ENCODE measurements around the gene CCDC169.
"Not testable (repeated sequence)": the region's sequence is repeated elsewhere in the genome, so short reads cannot be mapped to it uniquely, and the experiment has no call there.

DNA sequence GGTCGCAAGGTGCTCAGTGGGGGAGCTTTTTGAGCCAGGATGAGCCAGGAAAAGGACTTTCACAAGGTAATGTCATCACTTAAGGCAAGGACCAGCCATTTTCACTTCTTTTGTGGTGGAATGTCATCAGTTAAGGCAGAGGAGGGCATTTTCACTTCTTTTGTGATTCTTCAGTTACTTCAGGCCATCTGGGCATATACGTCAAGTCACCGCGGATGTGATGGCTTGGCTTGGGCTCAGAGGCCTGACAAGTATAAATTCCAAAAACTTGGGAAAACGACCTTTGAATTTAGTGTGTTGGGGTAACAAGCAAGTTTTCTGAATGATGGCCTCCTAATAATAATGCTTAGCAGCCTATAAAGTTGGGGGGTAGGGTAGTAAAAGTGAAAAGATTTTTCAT is 27.3 kb upstream of the CCDC169 start:
- TF ChIP-seq, protein P1, sequence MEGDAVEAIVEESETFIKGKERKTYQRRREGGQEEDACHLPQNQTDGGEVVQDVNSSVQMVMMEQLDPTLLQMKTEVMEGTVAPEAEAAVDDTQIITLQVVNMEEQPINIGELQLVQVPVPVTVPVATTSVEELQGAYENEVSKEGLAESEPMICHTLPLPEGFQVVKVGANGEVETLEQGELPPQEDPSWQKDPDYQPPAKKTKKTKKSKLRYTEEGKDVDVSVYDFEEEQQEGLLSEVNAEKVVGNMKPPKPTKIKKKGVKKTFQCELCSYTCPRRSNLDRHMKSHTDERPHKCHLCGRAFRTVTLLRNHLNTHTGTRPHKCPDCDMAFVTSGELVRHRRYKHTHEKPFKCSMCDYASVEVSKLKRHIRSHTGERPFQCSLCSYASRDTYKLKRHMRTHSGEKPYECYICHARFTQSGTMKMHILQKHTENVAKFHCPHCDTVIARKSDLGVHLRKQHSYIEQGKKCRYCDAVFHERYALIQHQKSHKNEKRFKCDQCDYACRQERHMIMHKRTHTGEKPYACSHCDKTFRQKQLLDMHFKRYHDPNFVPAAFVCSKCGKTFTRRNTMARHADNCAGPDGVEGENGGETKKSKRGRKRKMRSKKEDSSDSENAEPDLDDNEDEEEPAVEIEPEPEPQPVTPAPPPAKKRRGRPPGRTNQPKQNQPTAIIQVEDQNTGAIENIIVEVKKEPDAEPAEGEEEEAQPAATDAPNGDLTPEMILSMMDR (IDR thresholded peaks at IDR 0.05; ENCODE audit: poor library complexity, severe bottlenecking): not testable (repeated sequence)
- TF ChIP-seq EP300 (conservative IDR thresholded peaks at IDR 0.05; ENCODE audit: poor library complexity, severe bottlenecking); EZH2 (IDR thresholded peaks at IDR 0.05; ENCODE audit: borderline replicate concordance, insufficient read depth, low read length, poor library complexity, severe bottlenecking); RAD21 (conservative IDR thresholded peaks at IDR 0.05); POLR2AphosphoS5 (IDR thresholded peaks at IDR 0.05); TAF1 (IDR thresholded peaks at IDR 0.05; ENCODE audit: low read depth): not testable (repeated sequence)
- TF ChIP-seq, protein P2, sequence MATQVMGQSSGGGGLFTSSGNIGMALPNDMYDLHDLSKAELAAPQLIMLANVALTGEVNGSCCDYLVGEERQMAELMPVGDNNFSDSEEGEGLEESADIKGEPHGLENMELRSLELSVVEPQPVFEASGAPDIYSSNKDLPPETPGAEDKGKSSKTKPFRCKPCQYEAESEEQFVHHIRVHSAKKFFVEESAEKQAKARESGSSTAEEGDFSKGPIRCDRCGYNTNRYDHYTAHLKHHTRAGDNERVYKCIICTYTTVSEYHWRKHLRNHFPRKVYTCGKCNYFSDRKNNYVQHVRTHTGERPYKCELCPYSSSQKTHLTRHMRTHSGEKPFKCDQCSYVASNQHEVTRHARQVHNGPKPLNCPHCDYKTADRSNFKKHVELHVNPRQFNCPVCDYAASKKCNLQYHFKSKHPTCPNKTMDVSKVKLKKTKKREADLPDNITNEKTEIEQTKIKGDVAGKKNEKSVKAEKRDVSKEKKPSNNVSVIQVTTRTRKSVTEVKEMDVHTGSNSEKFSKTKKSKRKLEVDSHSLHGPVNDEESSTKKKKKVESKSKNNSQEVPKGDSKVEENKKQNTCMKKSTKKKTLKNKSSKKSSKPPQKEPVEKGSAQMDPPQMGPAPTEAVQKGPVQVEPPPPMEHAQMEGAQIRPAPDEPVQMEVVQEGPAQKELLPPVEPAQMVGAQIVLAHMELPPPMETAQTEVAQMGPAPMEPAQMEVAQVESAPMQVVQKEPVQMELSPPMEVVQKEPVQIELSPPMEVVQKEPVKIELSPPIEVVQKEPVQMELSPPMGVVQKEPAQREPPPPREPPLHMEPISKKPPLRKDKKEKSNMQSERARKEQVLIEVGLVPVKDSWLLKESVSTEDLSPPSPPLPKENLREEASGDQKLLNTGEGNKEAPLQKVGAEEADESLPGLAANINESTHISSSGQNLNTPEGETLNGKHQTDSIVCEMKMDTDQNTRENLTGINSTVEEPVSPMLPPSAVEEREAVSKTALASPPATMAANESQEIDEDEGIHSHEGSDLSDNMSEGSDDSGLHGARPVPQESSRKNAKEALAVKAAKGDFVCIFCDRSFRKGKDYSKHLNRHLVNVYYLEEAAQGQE (IDR thresholded peaks at IDR 0.05; ENCODE audit: borderline replicate concordance): not testable (repeated sequence)

All from neural cell (in vitro differentiated cells).